K562 (cell line): Measurements from ENCODE around the gene NOD1. TPM values are rescaled to one million over a fixed set of nuclear protein-coding genes. Genes with fewer than 3 reads are reported as not detected.

Experiments
- CXXC5 ChIP-seq: fragments of 250-450 bp; sonication (Bioruptor Pico); IDR thresholded peaks from 2 replicates; pipeline ENCODE4 v1.8.0; 2022; ENCODE audit warnings: inconsistent platforms, mild to moderate bottlenecking, moderate library complexity
- HIVEP1 ChIP-seq: fragments of 250-450 bp; sonication (Bioruptor Pico); IDR thresholded peaks from 2 replicates; pipeline ENCODE4 v1.4.0; 2020; ENCODE audit warnings: mild to moderate bottlenecking
- KDM2B ChIP-seq: fragments of 250-450 bp; sonication (Bioruptor Pico); IDR thresholded peaks from 2 replicates; pipeline ENCODE4 v1.8.0; 2021; ENCODE audit warnings: mild to moderate bottlenecking, moderate library complexity
- NFE2 ChIP-seq: IDR thresholded peaks from 2 replicates; pipeline ENCODE4 v1.6.1; 2014; ENCODE audit warnings: antibody characterized with exemption, low read depth
- NFRKB ChIP-seq: fragments of 450-650 bp; IDR thresholded peaks from 2 replicates; pipeline ENCODE4 v1.6.1; 2016; ENCODE audit warnings: low read depth
- RNF2 ChIP-seq: sonication (generic); IDR thresholded peaks from 2 replicates; pipeline ENCODE4 v1.6.1; 2016
- ZBED1 ChIP-seq: IDR thresholded peaks from 2 replicates; pipeline ENCODE4 v1.6.1; 2014
- polyA plus RNA-seq, 8 experiments: library from polyadenylated mRNA; depleted of rRNA in 4 of 8; stranded (reverse) in 5 of 8; unstranded in 3 of 8; fragments of >200 nt; fragmentation: Nextera tagmentation in 2 of 8; fragmentation: Illumina TruSeq in 1 of 8; extraction: Ambion mirVana in 2 of 8; extraction: Trizol in 1 of 8; gene quantifications; 2 replicates each; pipeline versions ENCODE4 v1.2.1 to v1.2.3, GENCODE V29; 2011 to 2014; ENCODE audit warnings: inconsistent platforms in 1 of 8, missing spikeins in 1 of 8
- total RNA-seq, 7 experiments: library from RNA; depleted of rRNA in 6 of 7; stranded (reverse); fragments of >200 nt in 6 of 7; fragmentation: Illumina TruSeq in 2 of 7; extraction: Trizol in 2 of 7; gene quantifications; 2 replicates each; pipeline versions ENCODE4 v1.2.1 to v1.2.3, GENCODE V29; 2011 to 2021; ENCODE audit warnings: low replicate concordance in 1 of 7
- TF ChIP-seq, protein P1 (sequence below): fragments of 450-650 bp; IDR thresholded peaks from 2 replicates; pipeline ENCODE4 v1.6.1; 2017; ENCODE audit warnings: antibody characterized with exemption, mild to moderate bottlenecking
- TF ChIP-seq, protein P2 (sequence below): sonication (generic); formaldehyde crosslinking; IDR thresholded peaks from 2 replicates; pipeline ENCODE4 v1.8.0; 2023; ENCODE audit warnings: mild to moderate bottlenecking, missing genetic modification reagents
- TF ChIP-seq, protein P3 (sequence below): fragments of 450-650 bp; conservative IDR thresholded peaks from 2 replicates; pipeline ENCODE4 v1.6.1; 2016; ENCODE audit warnings: missing genetic modification characterization, low read depth, mild to moderate bottlenecking, missing compliant biosample characterization, moderate library complexity
- TF ChIP-seq, protein P4 (sequence below): fragments of 250-450 bp; sonication (Bioruptor Pico); IDR thresholded peaks from 2 replicates; pipeline ENCODE4 v1.4.0; 2020
- TF ChIP-seq, protein P5 (sequence below): fragments of 250-450 bp; sonication (Bioruptor Pico); IDR thresholded peaks from 2 replicates; pipeline ENCODE4 v1.5.0; 2021; ENCODE audit warnings: mild to moderate bottlenecking, moderate library complexity

Gene NOD1
- total and polyA plus RNA-seq, 9 of the 15 experiments (the other 6 are each of a cell fraction or from before 2014, with no cell fraction given) = 0.34 to 7.1 (median 4.7) TPM

DNA sequence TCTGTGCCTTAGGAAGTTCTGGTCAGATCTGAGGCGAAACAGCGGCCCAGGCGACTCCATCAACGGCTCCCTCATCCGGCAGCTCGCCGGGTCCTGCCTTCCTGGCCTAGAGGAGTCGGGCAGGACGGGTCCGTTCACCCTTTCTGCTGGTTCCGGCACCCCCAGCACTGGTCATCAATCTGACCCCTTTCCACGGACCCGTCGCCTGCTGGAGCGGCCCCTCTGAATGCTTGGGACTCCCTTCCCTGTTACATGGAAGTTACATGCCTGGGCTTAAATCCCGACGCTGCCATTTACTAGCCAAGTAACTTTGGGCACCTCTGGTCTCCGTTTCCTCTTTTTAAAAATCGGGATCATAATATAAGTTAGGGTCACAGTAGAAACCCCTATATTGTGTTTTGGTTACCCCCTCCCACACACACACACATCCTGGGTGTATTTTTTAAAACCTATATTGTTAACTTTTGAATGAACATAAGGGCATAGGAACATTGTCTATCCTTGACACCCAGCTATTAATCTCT lies 26.7 kb upstream of the NOD1 start (continued):
- TF ChIP-seq, protein P1, sequence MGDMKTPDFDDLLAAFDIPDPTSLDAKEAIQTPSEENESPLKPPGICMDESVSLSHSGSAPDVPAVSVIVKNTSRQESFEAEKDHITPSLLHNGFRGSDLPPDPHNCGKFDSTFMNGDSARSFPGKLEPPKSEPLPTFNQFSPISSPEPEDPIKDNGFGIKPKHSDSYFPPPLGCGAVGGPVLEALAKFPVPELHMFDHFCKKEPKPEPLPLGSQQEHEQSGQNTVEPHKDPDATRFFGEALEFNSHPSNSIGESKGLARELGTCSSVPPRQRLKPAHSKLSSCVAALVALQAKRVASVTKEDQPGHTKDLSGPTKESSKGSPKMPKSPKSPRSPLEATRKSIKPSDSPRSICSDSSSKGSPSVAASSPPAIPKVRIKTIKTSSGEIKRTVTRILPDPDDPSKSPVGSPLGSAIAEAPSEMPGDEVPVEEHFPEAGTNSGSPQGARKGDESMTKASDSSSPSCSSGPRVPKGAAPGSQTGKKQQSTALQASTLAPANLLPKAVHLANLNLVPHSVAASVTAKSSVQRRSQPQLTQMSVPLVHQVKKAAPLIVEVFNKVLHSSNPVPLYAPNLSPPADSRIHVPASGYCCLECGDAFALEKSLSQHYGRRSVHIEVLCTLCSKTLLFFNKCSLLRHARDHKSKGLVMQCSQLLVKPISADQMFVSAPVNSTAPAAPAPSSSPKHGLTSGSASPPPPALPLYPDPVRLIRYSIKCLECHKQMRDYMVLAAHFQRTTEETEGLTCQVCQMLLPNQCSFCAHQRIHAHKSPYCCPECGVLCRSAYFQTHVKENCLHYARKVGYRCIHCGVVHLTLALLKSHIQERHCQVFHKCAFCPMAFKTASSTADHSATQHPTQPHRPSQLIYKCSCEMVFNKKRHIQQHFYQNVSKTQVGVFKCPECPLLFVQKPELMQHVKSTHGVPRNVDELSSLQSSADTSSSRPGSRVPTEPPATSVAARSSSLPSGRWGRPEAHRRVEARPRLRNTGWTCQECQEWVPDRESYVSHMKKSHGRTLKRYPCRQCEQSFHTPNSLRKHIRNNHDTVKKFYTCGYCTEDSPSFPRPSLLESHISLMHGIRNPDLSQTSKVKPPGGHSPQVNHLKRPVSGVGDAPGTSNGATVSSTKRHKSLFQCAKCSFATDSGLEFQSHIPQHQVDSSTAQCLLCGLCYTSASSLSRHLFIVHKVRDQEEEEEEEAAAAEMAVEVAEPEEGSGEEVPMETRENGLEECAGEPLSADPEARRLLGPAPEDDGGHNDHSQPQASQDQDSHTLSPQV = 0 out of 2 replicates have a peak, but pooled peaks have one; percentile 39
- TF ChIP-seq NFE2 (no peak), KDM2B (no peak), HIVEP1 (CRISPR knock-in tag) (no peak), RNF2 (no peak), ZBED1 (no peak), CXXC5 (CRISPR knock-in tag) (no peak), NFRKB (no peak)
- TF ChIP-seq, protein P2, sequence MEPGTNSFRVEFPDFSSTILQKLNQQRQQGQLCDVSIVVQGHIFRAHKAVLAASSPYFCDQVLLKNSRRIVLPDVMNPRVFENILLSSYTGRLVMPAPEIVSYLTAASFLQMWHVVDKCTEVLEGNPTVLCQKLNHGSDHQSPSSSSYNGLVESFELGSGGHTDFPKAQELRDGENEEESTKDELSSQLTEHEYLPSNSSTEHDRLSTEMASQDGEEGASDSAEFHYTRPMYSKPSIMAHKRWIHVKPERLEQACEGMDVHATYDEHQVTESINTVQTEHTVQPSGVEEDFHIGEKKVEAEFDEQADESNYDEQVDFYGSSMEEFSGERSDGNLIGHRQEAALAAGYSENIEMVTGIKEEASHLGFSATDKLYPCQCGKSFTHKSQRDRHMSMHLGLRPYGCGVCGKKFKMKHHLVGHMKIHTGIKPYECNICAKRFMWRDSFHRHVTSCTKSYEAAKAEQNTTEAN (CRISPR knock-in tag) = no peak
- TF ChIP-seq, protein P3, sequence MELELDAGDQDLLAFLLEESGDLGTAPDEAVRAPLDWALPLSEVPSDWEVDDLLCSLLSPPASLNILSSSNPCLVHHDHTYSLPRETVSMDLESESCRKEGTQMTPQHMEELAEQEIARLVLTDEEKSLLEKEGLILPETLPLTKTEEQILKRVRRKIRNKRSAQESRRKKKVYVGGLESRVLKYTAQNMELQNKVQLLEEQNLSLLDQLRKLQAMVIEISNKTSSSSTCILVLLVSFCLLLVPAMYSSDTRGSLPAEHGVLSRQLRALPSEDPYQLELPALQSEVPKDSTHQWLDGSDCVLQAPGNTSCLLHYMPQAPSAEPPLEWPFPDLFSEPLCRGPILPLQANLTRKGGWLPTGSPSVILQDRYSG (tag) = no peak
- TF ChIP-seq, protein P4, sequence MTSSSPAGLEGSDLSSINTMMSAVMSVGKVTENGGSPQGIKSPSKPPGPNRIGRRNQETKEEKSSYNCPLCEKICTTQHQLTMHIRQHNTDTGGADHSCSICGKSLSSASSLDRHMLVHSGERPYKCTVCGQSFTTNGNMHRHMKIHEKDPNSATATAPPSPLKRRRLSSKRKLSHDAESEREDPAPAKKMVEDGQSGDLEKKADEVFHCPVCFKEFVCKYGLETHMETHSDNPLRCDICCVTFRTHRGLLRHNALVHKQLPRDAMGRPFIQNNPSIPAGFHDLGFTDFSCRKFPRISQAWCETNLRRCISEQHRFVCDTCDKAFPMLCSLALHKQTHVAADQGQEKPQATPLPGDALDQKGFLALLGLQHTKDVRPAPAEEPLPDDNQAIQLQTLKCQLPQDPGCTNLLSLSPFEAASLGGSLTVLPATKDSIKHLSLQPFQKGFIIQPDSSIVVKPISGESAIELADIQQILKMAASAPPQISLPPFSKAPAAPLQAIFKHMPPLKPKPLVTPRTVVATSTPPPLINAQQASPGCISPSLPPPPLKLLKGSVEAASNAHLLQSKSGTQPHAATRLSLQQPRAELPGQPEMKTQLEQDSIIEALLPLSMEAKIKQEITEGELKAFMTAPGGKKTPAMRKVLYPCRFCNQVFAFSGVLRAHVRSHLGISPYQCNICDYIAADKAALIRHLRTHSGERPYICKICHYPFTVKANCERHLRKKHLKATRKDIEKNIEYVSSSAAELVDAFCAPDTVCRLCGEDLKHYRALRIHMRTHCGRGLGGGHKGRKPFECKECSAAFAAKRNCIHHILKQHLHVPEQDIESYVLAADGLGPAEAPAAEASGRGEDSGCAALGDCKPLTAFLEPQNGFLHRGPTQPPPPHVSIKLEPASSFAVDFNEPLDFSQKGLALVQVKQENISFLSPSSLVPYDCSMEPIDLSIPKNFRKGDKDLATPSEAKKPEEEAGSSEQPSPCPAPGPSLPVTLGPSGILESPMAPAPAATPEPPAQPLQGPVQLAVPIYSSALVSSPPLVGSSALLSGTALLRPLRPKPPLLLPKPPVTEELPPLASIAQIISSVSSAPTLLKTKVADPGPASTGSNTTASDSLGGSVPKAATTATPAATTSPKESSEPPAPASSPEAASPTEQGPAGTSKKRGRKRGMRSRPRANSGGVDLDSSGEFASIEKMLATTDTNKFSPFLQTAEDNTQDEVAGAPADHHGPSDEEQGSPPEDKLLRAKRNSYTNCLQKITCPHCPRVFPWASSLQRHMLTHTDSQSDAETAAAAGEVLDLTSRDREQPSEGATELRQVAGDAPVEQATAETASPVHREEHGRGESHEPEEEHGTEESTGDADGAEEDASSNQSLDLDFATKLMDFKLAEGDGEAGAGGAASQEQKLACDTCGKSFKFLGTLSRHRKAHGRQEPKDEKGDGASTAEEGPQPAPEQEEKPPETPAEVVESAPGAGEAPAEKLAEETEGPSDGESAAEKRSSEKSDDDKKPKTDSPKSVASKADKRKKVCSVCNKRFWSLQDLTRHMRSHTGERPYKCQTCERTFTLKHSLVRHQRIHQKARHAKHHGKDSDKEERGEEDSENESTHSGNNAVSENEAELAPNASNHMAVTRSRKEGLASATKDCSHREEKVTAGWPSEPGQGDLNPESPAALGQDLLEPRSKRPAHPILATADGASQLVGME (CRISPR knock-in tag) = 0 out of 2 replicates have a peak, but pooled peaks have one; percentile 19
- TF ChIP-seq, protein P5, sequence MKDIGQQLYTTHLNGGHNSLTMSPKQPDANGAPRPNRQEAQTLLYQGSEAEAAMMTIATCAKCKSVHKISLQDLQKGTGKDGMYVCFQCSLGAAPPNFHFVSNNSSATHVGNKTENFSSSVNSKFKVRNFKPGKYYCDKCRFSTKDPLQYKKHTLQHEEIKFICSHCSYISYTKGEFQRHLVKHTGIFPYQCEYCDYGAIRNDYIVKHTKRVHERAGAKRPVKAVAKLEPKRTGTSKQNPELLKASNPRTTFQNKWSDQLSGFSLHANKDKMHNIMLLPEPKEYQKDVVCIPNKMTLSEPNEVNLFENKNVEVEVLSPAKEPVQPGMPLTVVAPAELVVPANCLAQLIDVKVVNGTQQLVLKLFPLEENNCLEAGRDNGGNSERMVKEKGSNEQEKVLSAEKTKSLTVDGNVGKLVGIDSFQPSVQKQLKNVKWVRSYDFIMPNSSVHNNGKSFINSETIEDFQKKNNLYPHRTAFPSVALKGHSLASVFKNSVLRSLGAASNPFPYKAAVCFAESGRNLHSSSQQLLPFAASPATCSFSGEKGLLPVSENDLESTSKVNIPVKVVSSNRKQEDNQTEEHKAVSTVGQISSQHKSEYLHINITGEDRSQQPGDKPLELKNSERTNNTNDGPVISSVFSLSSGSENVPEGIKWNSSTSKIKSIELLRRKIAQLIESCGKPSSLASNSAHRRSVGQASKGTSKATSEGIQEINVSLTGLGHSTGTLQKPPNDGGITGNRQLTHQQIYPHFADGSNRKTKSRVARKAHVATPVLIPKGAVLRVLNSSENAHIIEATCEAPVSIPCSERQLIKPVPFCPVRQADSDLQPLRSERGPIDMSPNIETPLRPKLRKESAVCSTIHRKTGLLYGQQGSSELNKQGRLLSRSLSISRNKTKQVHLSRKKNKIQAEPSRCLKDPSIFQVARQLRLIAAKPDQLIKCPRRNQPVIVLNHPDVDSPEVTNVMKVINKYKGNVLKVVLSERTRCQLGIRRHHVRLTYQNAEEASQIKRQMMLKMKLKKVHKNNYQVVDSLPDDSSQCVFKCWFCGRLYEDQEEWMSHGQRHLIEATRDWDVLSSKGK (CRISPR knock-in tag) = no peak
